Adrenal gland (tissue), 12 donors: ENCODE data around the gene CUL9. TPM values are rescaled to one million over a fixed set of nuclear protein-coding genes. Genes with fewer than 3 reads are reported as not detected.

Experiments
- DNase-seq, 7 donors: peaks; one replicate each; pipeline ENCODE4 v3.0.0-alpha.2; 2019 to 2020
- H3K27ac ChIP-seq, 5 donors: fragments of 200-600 bp; sonication (generic) in 4 of 5; 1 replicate in 3 of 5; 2 replicates in 2 of 5; pipeline versions ENCODE4 v1.5.1 to v1.8.0; 2016 to 2020; ENCODE audit warnings: mild to moderate bottlenecking in 1 of 5
- H3K27me3 ChIP-seq: fragments of 200-600 bp; 2 replicates; pipeline ENCODE4 v1.8.0; 2021
- H3K36me3 ChIP-seq, 2 donors: fragments of 200-600 bp; replicated peaks in 1 of 2; 1 replicate in 1 of 2; 2 replicates in 1 of 2; pipeline versions ENCODE4 v1.5.1 to v1.8.0; 2018 to 2022
- H3K4me1 ChIP-seq, 2 donors: fragments of 200-600 bp; replicated peaks in 1 of 2; 1 replicate in 1 of 2; 2 replicates in 1 of 2; pipeline versions ENCODE4 v1.5.1 to v1.8.0; 2018 to 2021
- H3K4me3 ChIP-seq, 4 donors: fragments of 200-600 bp; sonication (generic) in 3 of 4; one replicate each; pipeline ENCODE4 v1.5.1; 2016 to 2018
- H3K9me3 ChIP-seq, 3 donors: fragments of 200-600 bp; sonication (generic) in 1 of 3; replicated peaks in 1 of 3; 1 replicate in 2 of 3; 2 replicates in 1 of 3; pipeline versions ENCODE4 v1.5.1 to v1.8.0; 2016 to 2021
- POLR2A ChIP-seq, 2 donors: fragments of 450-650 bp; IDR thresholded peaks; one replicate each; pipeline ENCODE4 v1.6.1; 2017; ENCODE audit warnings: antibody characterized with exemption in 2 of 2, mild to moderate bottlenecking in 2 of 2, moderate library complexity in 1 of 2
- WGBS, 4 donors: extraction: QIAGEN DNeasy Blood & Tissue Kit in 2 of 4; methylation state at CpG; one replicate each; pipeline versions ENCODE4 v1.1.5 to v1.1.7; 2013 to 2017; 5-methylcytosine and 5-hydroxymethylcytosine counted together
- intact Hi-C, 2 donors: fragments of 100-400 bp; cut with DNase I; formaldehyde crosslinking; loops; one replicate each; pipeline versions ENCODE4 v1.14.1 to v1.15.0; 2022 to 2023
- polyA plus RNA-seq, 3 donors: library from polyadenylated mRNA; stranded (reverse); fragments of 200-250 nt in 2 of 3; fragments of 350-450 nt in 1 of 3; fragmentation: Illumina TruSeq in 1 of 3; extraction: RNeasy Lipid Tissue Mini Kit (QIAGEN cat#74804) in 1 of 3; gene quantifications; one replicate each; pipeline ENCODE4 v1.2.3, GENCODE V29; 2013 to 2014
- total RNA-seq, 9 donors: library from RNA; depleted of rRNA in 4 of 9; stranded (reverse); fragments of >200 nt in 4 of 9; fragments of 120-200 nt in 1 of 9; fragmentation: NEBNext Ultra II Directional in 1 of 9; extraction: Animal tissue kit (Norgen Biotek cat#: 25700) in 1 of 9; gene quantifications; one replicate each; pipeline versions ENCODE4 v1.1.0 to v1.2.4, GENCODE V29; 2013 to 2023
- TF ChIP-seq, protein P1 (sequence below), 6 experiments: fragments of 450-650 bp in 4 of 6; fragments of 200-600 bp in 2 of 6; sonication (generic) in 1 of 6; IDR thresholded peaks; 1 replicate in 5 of 6; 2 replicates in 1 of 6; pipeline versions ENCODE4 v1.5.1 to v1.8.0; 2016 to 2021; ENCODE audit warnings: antibody characterized with exemption in 6 of 6, mild to moderate bottlenecking in 2 of 6, moderate library complexity in 1 of 6
- donor health status: healthy with polysubstance abuse.
- donor health status: Bipolar disorder and iron deficiency.
- donor health status: DM: yes; HTN: yes; CAD: no.
- donor health status: DM: no; HTN: no; CAD: no.
- donor health status: DM: no; HTN: no; CAD: no.
- donor health status: DM: yes; HTN: yes; CAD: no.

Gene CUL9
- total and polyA plus RNA-seq, 12 donors, result 13.3 to 195 (median 33.8) TPM

DNA sequence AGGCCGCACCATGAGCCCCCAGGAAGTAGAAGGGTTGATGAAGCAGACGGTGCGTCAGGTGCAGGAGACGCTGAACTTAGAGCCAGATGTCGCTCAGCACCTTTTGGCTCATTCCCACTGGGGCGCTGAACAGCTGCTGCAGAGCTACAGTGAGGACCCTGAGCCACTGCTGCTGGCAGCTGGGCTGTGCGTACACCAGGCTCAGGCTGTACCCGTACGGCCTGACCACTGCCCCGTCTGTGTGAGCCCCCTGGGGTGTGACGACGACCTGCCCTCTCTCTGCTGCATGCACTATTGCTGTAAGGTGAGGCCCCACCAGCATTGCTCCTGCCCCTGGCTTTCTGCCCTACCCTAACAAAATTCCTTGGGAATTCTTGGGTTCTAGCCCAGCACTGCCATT, 34.2 kb downstream of the CUL9 start:
- DNase-seq, result no peak
- Histone ChIP-seq H3K9me3 (no peaks in the 10 kb centered on the region), H3K27me3 (no peaks in the 10 kb centered on the region), H3K36me3 (peaks cover 0 to 37% of the 10 kb centered on the region in 2 donors), H3K4me1 (no peaks in the 10 kb centered on the region), H3K27ac (no peak overlapping the region), H3K4me3 (no peak overlapping the region)
- 89 to 97% (median 94%) methylated on average over 5 to 12 of the region's 12 CpGs for WGBS, 4 donors
- intact Hi-C loops, result no loop called here
- no peak for TF ChIP-seq POLR2A (IDR thresholded peaks at IDR 0.05)

DNA sequence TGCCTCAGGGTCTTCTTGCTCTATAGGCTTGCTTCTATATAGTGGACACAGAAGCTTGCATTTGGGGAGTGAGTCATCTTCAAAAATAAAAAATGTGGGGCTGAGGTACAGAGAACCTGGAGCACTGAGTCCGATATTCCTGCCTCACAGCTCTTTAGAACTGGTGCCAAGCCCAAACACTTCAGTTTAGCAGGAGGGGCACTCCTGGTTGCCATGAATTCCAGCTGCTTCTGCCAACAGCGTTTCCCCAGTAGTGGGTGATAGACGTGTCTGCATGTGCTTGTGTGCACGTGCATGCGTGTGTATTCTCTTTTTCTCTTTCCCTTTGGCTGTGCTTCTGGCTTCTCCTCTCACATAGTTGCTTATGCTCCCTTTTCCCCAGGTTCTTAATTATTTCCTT, 35.4 kb downstream of the CUL9 start:
- DNase-seq, result no peak
- no peaks in the 10 kb centered on the region for H3K27me3 ChIP-seq
- H3K9me3 ChIP-seq, result no peaks in the 10 kb centered on the region
- no peak for TF ChIP-seq POLR2A (IDR thresholded peaks at IDR 0.05)
- TF ChIP-seq, protein P1, sequence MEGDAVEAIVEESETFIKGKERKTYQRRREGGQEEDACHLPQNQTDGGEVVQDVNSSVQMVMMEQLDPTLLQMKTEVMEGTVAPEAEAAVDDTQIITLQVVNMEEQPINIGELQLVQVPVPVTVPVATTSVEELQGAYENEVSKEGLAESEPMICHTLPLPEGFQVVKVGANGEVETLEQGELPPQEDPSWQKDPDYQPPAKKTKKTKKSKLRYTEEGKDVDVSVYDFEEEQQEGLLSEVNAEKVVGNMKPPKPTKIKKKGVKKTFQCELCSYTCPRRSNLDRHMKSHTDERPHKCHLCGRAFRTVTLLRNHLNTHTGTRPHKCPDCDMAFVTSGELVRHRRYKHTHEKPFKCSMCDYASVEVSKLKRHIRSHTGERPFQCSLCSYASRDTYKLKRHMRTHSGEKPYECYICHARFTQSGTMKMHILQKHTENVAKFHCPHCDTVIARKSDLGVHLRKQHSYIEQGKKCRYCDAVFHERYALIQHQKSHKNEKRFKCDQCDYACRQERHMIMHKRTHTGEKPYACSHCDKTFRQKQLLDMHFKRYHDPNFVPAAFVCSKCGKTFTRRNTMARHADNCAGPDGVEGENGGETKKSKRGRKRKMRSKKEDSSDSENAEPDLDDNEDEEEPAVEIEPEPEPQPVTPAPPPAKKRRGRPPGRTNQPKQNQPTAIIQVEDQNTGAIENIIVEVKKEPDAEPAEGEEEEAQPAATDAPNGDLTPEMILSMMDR (IDR thresholded peaks at IDR 0.05), result no peak
- no peak overlapping the region for H3K4me3 ChIP-seq
- intact Hi-C loops, result no loop called here
- H3K27ac ChIP-seq, result no peak overlapping the region
- no peaks in the 10 kb centered on the region for H3K4me1 ChIP-seq
- peaks cover 0 to 37% of the 10 kb centered on the region in 2 donors for H3K36me3 ChIP-seq
- WGBS, 4 donors, result 76 to 94% (median 92%) methylated on average over 5 of the region's 5 CpGs

DNA sequence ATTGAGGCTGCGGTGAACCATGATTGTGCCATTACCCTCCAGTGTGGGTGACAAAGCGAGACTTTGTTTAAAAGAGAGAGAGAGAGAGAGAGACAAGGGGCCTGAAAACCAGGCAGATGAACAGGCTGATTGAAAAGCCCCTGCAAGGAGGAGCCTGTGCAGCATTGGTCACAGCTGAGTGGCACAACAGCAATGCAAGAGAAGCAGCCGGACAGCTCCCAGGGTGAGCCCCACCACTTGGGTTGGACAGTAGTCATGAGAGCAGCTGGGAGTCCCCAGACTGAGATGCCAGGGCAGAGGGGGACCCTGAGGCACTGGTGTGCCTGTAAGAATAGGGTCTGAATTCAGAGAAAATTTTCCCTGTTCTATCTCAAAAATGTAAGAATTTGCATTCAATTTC, 37.1 kb downstream of the CUL9 start:
- H3K4me1 ChIP-seq, result no peaks in the 10 kb centered on the region
- intact Hi-C loops, result no loop called here
- TF ChIP-seq POLR2A (IDR thresholded peaks at IDR 0.05), result no peak
- TF ChIP-seq, protein P1 (IDR thresholded peaks at IDR 0.05), result no peak
- 93 to 97% (median 95%) methylated on average over 3 of the region's 3 CpGs for WGBS, 4 donors
- DNase-seq, result no peak
- H3K27ac ChIP-seq, result no peak overlapping the region
- no peaks in the 10 kb centered on the region for H3K9me3 ChIP-seq
- H3K27me3 ChIP-seq, result no peaks in the 10 kb centered on the region
- peaks cover 0 to 41% of the 10 kb centered on the region in 2 donors for H3K36me3 ChIP-seq
- H3K4me3 ChIP-seq, result no peak overlapping the region

DNA sequence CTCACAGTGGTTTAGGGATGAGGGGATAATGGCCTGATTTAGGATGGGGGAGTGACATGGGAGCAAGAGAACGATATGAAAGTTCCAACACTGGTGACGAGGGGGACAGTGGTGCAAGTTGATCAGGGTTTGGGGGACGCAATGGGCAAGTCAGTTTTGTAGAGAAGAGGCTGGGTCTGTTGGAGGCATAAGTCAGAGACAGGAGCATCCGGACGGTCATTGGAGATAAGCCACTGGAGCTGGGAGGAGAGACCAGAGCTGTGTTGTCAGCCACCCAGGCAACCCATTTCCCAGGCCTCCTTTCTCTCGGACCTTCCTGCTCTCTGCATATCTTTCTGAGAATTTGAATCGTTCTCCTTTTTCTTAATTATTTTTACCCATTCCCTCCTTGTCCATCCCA, 37.8 kb downstream of the CUL9 start:
- TF ChIP-seq, protein P1 (IDR thresholded peaks at IDR 0.05), result no peak
- no peak for TF ChIP-seq POLR2A (IDR thresholded peaks at IDR 0.05)
- H3K4me1 ChIP-seq, result no peaks in the 10 kb centered on the region
- no peak overlapping the region for H3K27ac ChIP-seq
- no peak for DNase-seq
- no peaks in the 10 kb centered on the region for H3K27me3 ChIP-seq
- no peaks in the 10 kb centered on the region for H3K9me3 ChIP-seq
- no peak overlapping the region for H3K4me3 ChIP-seq
- H3K36me3 ChIP-seq, result peaks cover 0 to 39% of the 10 kb centered on the region in 2 donors
- 88 to 94% (median 89%) methylated on average over 7 of the region's 7 CpGs for WGBS, 4 donors
- intact Hi-C loops, result no loop called here

DNA sequence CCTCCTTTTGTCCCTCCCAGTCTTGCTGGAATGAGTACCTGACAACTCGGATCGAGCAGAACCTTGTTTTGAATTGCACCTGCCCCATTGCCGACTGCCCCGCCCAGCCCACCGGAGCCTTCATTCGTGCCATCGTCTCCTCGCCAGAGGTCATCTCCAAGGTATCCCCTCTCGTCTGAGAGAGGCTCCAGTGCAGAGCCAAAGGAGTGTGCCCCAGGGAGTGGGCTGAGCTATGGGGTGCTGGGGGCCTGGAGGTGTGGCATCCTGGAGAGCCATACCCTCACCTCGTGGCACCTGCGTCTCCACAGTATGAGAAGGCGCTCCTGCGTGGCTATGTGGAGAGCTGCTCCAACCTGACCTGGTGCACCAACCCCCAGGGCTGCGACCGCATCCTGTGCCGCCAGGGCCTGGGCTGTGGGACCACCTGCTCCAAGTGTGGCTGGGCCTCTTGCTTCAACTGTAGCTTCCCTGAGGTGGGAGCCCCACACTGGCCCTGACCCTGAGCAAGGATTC, 38.5 kb downstream of the CUL9 start:
- no peak overlapping the region for H3K27ac ChIP-seq
- no peaks in the 10 kb centered on the region for H3K4me1 ChIP-seq
- H3K36me3 ChIP-seq, result peaks cover 0 to 37% of the 10 kb centered on the region in 2 donors
- intact Hi-C loops, result no loop called here
- DNase-seq, result no peak
- 91 to 95% (median 92%) methylated on average over 13 to 16 of the region's 16 CpGs for WGBS, 4 donors
- H3K27me3 ChIP-seq, result no peaks in the 10 kb centered on the region
- no peak for TF ChIP-seq POLR2A (IDR thresholded peaks at IDR 0.05)
- TF ChIP-seq, protein P1 (IDR thresholded peaks at IDR 0.05), result no peak
- H3K9me3 ChIP-seq, result no peaks in the 10 kb centered on the region
- no peak overlapping the region for H3K4me3 ChIP-seq
